Esophagus muscularis mucosa (tissue), 4 donors: Measurements from ENCODE around the gene AJM1. TPM values are rescaled to one million over a fixed set of nuclear protein-coding genes. Genes with fewer than 3 reads are reported as not detected.

ENCODE experiments used
- DNase-seq: peaks from one replicate; pipeline ENCODE4 v3.0.0-alpha.2; 2017; ENCODE audit errors: extremely low spot score
- H3K27ac ChIP-seq, 4 donors: fragments of 200-600 bp; sonication (generic); replicated peaks in 1 of 4; 1 replicate in 3 of 4; 2 replicates in 1 of 4; pipeline ENCODE4 v1.5.1; 2016 to 2019; ENCODE audit warnings: mild to moderate bottlenecking in 1 of 4
- H3K27me3 ChIP-seq, 4 donors: fragments of 200-600 bp; sonication (generic); one replicate each; pipeline versions ENCODE4 v1.5.1 to v1.6.0; 2016 to 2019
- H3K36me3 ChIP-seq, 4 donors: fragments of 200-600 bp; sonication (generic); one replicate each; pipeline ENCODE4 v1.5.1; 2016 to 2019
- H3K4me1 ChIP-seq, 4 donors: fragments of 200-600 bp; sonication (generic); one replicate each; pipeline ENCODE4 v1.5.1; 2016 to 2019
- H3K4me3 ChIP-seq, 4 donors: fragments of 200-600 bp; sonication (generic); 1 replicate in 2 of 4; 2 replicates in 2 of 4; pipeline ENCODE4 v1.5.1; 2016 to 2019; ENCODE audit warnings: mild to moderate bottlenecking in 4 of 4, moderate library complexity in 1 of 4
- H3K9me3 ChIP-seq, 4 donors: fragments of 200-600 bp; sonication (generic); 1 replicate in 3 of 4; 2 replicates in 1 of 4; pipeline ENCODE4 v1.5.1; 2016 to 2019
- EP300 ChIP-seq: sonication (generic); formaldehyde crosslinking; IDR thresholded peaks from one replicate; pipeline ENCODE4 v1.6.1; 2017; ENCODE audit warnings: antibody characterized with exemption
- POLR2A ChIP-seq: fragments of 450-650 bp; IDR thresholded peaks from one replicate; pipeline ENCODE4 v1.6.1; 2017; ENCODE audit warnings: antibody characterized with exemption, moderate library complexity, mild to moderate bottlenecking, low read depth
- POLR2AphosphoS5 ChIP-seq, 2 donors: sonication (generic); formaldehyde crosslinking; IDR thresholded peaks; one replicate each; pipeline ENCODE4 v1.6.1; 2017; ENCODE audit warnings: antibody characterized with exemption in 2 of 2
- WGBS: methylation state at CpG from one replicate; pipeline ENCODE4 v1.1.5; 2018; 5-methylcytosine and 5-hydroxymethylcytosine counted together
- intact Hi-C: fragments of 100-400 bp; cut with DNase I; formaldehyde crosslinking; loops from one replicate; pipeline ENCODE4 v1.15.1; 2023
- total RNA-seq, 4 donors: library from RNA; depleted of rRNA; stranded (reverse); fragments of >200 nt; gene quantifications; one replicate each; pipeline versions ENCODE4 v1.1.0 to v1.2.1, GENCODE V29; 2016
- TF ChIP-seq, protein P1 (sequence below), 3 experiments: fragments of 200-600 bp in 2 of 3; fragments of 450-650 bp in 1 of 3; sonication (generic) in 2 of 3; IDR thresholded peaks; one replicate each; pipeline ENCODE4 v1.5.1; 2017 to 2019; ENCODE audit warnings: antibody characterized with exemption in 3 of 3, mild to moderate bottlenecking in 2 of 3, moderate library complexity in 1 of 3

Gene AJM1
- total RNA-seq, 4 donors from 2014 or later, result 3.3 to 14.0 (median 11.4) TPM

DNA sequence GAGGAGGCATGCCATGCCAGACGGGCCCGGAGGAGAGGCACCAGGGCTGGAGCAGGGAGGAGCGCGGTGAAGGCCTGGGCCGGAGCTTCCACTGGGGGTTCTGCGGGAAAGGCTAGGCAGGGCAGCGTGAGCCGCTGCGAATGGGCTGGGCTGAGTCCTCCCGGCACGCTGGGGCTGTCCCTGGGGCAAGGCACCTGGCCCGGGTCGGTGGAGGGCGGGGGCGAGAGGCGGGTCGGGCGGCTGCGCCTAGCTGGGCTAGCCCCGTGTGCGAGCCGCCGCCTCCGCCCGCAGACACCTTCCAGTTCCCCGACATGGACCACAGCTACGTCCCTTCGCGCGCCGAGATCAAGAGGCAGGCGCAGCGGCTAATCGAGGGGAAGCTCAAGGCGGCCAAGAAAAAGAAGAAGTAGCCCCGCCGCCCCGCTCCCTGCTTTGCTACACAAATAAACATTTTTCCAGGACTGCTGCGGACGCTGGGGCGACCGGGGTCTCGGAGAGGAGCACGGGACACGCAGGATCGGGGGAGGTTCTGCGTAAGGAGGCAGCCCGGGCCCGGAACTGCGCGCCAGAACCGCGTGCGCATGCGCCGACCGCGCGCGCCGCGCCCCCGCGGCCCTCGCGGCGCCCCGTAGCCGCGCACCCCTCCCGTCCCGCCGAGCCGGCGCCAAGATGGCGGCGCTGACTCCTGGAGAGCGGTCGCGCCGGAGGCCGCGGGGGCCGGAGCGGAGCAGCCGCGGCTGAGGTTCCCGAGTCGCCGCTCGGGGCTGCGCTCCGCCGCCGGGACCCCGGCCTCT, 34.8 kb upstream of the AJM1 start, which contains the start of gene RABL6:
RABL6 (plus strand) TSS at position 668 of the 794 bp plus-strand sequence. CDS start 249 bp downstream, outside the sequence.
- intact Hi-C loops, result no loop called here
- Histone ChIP-seq H3K27me3 (peaks cover 0 to 6% (median under 1%) of the 10 kb centered on the region in 4 donors), H3K9me3 (no peaks in the 10 kb centered on the region), H3K27ac (peak within 1 kb of the TSS; percentile 87 to 93 (median 90)), H3K4me1 (peaks cover 28 to 48% (median 45%) of the 10 kb centered on the region in 4 donors), H3K36me3 (peaks cover 0 to 24% (median 12%) of the 10 kb centered on the region in 4 donors), H3K4me3 (peak within 1 kb of the TSS; percentile 98 to 100 (median 98))
- peak; percentile 93 for DNase-seq
- TF ChIP-seq POLR2AphosphoS5 (IDR thresholded peaks at IDR 0.05) (peak; percentile 43 to 82), EP300 (no peak), POLR2A (no peak)
- TF ChIP-seq, protein P1, sequence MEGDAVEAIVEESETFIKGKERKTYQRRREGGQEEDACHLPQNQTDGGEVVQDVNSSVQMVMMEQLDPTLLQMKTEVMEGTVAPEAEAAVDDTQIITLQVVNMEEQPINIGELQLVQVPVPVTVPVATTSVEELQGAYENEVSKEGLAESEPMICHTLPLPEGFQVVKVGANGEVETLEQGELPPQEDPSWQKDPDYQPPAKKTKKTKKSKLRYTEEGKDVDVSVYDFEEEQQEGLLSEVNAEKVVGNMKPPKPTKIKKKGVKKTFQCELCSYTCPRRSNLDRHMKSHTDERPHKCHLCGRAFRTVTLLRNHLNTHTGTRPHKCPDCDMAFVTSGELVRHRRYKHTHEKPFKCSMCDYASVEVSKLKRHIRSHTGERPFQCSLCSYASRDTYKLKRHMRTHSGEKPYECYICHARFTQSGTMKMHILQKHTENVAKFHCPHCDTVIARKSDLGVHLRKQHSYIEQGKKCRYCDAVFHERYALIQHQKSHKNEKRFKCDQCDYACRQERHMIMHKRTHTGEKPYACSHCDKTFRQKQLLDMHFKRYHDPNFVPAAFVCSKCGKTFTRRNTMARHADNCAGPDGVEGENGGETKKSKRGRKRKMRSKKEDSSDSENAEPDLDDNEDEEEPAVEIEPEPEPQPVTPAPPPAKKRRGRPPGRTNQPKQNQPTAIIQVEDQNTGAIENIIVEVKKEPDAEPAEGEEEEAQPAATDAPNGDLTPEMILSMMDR (IDR thresholded peaks at IDR 0.05), result peak in 1 of 3 experiments; percentile 32
- WGBS, result 1% methylated on average over 40 of the region's 96 CpGs

DNA sequence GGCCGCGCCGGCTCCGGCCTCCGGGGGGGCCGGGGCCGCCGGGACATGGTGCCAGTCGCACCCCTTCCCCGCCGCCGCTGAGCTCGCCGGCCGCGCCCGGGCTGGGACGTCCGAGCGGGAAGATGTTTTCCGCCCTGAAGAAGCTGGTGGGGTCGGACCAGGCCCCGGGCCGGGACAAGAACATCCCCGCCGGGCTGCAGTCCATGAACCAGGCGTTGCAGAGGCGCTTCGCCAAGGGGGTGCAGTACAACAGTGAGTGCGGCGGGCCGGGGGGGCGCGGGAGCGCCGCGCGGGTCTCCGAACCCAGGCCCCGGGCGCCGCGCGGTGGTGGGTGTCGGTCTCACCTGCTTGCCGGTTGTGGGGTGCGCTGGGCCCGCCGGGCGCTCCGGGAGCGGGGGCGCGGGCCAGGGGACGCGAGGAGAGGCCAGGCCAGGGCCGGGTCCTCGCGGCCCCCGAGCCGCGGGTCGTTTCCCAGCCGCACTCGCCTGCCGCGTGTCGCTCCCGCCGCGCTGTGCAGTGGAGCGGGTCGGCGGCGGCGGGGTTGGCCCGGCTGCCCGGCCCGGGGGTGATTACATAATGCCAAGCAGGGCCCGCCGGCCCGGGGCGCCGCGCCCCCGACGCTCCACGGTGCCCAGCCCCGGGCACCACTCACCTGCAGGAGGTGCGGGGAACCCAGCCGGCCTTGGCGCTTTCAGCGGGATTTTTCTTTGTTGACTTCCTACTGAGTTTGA, 34.0 kb upstream of the AJM1 start:
- Histone ChIP-seq H3K36me3 (peaks cover 0 to 31% (median 19%) of the 10 kb centered on the region in 4 donors), H3K9me3 (no peaks in the 10 kb centered on the region), H3K4me1 (peaks cover 28 to 48% (median 45%) of the 10 kb centered on the region in 4 donors), H3K27ac (peak overlapping the region; percentile 87 to 93 (median 90)), H3K4me3 (peak overlapping the region; percentile 98 to 100 (median 98)), H3K27me3 (no peaks in the 10 kb centered on the region)
- intact Hi-C loops, result no loop called here
- no peak for TF ChIP-seq POLR2AphosphoS5 (IDR thresholded peaks at IDR 0.05)
- DNase-seq, result no peak
- WGBS, result 0% methylated on average over 13 of the region's 93 CpGs

DNA sequence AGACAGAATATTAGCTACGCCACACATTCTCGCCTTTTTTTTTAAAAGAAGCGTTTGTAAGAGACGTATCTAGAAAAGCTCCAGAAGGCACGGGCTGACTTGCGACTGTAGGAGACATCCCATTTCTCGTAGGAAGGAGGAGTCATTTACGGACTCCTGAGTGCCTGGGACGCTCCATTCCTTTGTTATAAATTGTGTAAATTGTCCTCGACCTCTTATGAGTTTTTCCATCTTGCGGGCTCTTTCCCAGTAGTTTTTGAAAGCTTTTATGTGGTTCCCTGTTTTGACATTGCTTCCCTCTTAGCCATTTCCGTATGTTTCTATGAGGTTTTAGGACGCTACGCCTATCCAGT, 33.5 kb upstream of the AJM1 start:
- Histone ChIP-seq H3K4me3 (peak overlapping the region; percentile 98 to 100 (median 98)), H3K27ac (peak overlapping the region; percentile 87 to 93 (median 90)), H3K9me3 (no peaks in the 10 kb centered on the region), H3K27me3 (no peaks in the 10 kb centered on the region), H3K36me3 (peaks cover 0 to 33% (median 21%) of the 10 kb centered on the region in 4 donors), H3K4me1 (peaks cover 28 to 48% (median 45%) of the 10 kb centered on the region in 4 donors)
- 6% methylated on average over 14 of the region's 14 CpGs for WGBS
- no peak for TF ChIP-seq POLR2AphosphoS5 (IDR thresholded peaks at IDR 0.05)
- TF ChIP-seq, protein P1 (IDR thresholded peaks at IDR 0.05), result no peak
- no peak for TF ChIP-seq POLR2A
- no peak for TF ChIP-seq EP300
- intact Hi-C loops, result no loop called here
- no peak for DNase-seq

DNA sequence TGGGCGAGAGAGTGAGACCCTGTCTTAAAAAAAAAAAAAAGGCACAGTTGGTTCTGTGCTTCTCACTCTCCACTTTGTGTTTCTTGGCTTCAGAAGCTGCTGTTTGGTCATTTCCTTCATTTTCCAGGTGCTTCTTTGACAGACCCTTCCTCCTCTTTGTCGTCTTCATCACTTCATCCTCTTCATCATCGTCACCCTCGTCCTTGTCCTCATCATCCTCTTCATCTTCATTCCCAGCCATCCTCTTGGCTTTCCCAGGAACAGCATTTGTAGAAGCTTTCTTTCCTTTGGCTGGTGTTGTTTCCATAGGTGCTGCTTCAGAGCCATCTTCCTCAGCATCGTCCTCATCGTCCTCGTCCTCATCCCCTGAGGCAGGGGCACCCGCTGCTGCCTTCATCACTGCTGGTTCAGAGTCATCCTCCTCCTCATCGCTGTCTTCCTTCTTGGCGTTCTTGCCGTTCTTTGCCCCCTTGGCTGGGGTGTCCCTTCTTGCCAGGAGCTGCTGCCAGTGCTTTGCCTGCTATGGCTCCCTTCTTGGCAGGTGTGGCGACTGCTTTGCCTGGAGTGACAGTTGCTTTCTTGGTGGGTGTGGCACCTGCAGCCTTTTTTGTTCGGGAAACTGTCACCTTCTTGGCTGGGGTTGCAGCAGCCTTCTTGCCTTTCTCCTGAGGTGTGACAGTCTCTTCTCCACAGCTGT, 27.4 kb upstream of the AJM1 start:
- DNase-seq, result no peak
- no peaks in the 10 kb centered on the region for H3K9me3 ChIP-seq
- no peak overlapping the region for H3K27ac ChIP-seq
- WGBS, result 90% methylated on average over 13 of the region's 13 CpGs
- no peak overlapping the region for H3K4me3 ChIP-seq
- intact Hi-C loops, result no loop called here
- H3K27me3 ChIP-seq, result no peaks in the 10 kb centered on the region
- peaks cover 5 to 19% (median 14%) of the 10 kb centered on the region in 4 donors for H3K4me1 ChIP-seq
- H3K36me3 ChIP-seq, result peaks cover 0 to 36% (median 27%) of the 10 kb centered on the region in 4 donors
- no peak for TF ChIP-seq POLR2AphosphoS5 (IDR thresholded peaks at IDR 0.05)
- no peak for TF ChIP-seq POLR2A
- TF ChIP-seq EP300, result no peak
- TF ChIP-seq, protein P1 (IDR thresholded peaks at IDR 0.05), result no peak
